GM18517 (cell line): ENCODE measurements around the gene DGKB.
"Not testable (repeated sequence)": the region's sequence is repeated elsewhere in the genome, so short reads cannot be mapped to it uniquely, and the experiment has no call there.

Experiments used
- ATAC-seq: cut with Tn5 transposase; IDR thresholded peaks from one replicate; pipeline ENCODE4 v1.9.1; 2021; ENCODE audit warnings: mild to moderate bottlenecking, moderate library complexity; ENCODE audit not compliant: unreplicated experiment

Gene DGKB

DNA sequence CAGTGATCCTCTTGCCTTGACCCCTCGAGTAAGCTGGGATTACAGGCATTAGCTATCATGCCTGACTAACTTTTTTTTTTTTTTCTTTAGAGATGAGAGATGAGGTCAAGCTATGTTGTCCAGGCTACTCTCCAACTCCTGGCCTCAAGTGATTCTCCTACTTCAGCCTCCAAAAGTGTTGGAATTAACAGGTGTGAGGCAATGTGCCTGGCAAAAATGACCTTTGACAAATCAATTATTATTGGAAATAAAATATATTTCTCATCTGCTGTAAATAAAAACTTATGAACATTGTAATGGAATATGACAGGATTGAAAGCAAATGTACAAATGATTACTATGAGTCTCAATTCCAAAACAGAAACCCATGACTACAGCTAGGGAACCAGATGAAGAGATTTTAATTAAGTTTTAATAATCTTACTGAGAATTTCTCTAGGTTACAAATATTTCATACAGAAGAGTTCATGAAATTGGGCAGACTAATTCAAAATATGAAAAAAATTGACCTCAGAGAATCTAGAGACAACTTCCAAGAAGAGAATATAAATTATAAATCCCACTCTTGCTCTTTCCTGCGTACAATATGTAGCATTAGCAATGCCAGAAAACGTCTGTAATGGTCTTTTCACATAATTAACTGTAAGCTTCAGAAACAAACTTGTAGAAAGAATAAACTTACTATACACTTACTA lies 414.7 kb downstream of the DGKB start:
- ATAC-seq: no peak

DNA sequence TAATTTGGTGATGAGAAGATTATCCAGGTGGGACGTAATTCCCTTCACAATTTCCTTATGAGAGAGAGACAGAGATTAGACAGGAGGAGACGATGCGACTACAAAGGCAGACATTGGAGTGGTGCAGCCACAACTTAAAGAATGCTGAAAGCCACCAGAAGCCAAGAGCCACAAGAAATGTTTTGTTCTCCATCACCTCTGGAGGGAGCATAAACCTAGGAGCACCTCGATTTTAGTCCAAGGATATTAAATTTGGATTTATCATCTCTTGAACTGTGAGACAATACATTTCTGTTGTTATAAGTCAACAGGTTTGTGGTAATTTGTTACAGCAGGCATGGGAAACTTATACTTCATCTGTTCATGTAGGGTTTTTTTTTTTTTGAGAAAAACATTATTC lies 418.9 kb downstream of the DGKB start:
- no peak for ATAC-seq

DNA sequence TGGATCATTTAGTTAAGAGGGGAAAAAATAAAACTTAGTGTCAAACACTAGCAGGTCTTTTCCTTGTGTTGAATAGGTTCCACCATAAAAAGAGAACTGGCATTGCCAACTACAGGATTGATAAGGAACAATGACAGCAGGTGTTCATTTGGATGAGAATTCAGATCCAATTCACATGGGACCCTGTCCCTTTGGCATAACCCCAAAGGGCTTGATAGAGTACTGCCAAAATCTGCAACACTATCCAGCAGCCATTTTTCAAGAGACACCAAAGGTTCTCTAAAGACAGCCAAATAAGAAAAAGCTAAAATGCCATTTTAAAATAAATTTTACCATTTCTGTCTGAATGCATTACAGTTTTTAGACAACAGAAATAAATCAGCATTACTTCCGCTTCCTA lies 422.3 kb downstream of the DGKB start:
- no peak for ATAC-seq

DNA sequence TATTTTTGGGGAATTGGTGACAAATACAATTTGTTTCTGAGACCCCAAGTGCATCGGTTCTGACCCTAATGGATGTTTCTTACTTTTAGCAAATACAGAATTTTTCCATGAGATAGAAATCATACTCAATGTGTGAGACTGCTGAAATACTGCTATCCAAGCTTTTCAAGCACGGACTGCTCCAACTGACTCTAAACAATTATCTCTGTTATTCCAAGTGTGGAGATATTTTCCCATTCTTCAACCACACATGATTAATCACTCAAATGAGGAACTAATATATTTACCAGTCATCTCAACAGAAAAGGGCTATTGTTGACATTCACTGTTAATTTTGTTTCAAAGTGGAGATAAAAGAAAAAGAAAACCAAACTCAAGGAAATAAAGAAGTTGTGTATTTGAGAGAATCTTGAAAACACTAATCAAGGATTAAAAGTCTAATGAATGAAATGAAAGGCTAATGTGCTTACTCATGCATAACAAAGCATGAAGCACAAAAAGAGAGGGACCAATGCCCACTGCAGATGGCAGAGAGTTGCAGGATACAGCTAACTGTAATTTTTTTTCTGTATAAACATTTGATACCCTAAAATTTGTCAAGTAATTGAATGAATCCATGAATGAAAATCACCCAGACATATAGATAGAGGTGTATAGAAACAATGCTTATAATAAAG lies 423.6 kb downstream of the DGKB start:
- no peak for ATAC-seq

DNA sequence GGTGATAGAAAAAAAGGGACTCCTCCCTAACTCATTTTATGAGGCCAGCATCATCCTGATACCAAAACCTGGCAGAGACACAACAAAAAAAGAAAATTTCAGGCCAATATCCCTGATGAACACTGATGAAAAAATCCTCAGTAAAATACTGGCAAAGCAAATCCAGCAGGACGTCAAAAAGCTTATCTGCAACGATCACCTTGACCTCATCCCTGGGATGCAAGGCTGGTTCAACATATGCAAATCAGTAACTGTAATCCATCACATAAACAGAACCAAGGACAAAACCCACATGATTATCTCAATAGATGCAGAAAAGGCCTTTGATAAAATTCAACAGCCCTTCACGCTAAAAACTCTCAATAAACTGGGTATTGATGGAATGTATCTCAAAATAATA lies 440.8 kb downstream of the DGKB start:
- ATAC-seq: not testable (repeated sequence)

DNA sequence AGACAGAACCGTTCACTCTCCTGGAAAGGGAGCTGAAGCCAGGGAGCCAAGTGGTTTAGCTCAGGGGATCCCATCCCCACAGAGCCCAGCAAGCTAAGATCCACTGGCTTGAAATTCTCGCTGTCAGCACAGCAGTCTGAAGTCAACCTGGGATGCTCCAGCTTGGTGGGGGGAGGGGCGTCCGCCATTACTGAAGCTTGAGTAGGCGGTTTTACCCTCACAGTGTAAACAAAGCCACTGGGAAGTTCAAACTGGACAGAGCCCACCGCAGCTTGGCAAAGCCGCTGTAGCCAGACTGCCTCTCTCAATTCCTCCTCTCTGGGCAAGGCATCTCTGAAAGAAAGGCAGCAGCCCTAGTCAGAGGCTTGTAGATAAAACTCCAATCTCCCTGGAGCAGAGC lies 443.7 kb downstream of the DGKB start:
- ATAC-seq: not testable (repeated sequence)

DNA sequence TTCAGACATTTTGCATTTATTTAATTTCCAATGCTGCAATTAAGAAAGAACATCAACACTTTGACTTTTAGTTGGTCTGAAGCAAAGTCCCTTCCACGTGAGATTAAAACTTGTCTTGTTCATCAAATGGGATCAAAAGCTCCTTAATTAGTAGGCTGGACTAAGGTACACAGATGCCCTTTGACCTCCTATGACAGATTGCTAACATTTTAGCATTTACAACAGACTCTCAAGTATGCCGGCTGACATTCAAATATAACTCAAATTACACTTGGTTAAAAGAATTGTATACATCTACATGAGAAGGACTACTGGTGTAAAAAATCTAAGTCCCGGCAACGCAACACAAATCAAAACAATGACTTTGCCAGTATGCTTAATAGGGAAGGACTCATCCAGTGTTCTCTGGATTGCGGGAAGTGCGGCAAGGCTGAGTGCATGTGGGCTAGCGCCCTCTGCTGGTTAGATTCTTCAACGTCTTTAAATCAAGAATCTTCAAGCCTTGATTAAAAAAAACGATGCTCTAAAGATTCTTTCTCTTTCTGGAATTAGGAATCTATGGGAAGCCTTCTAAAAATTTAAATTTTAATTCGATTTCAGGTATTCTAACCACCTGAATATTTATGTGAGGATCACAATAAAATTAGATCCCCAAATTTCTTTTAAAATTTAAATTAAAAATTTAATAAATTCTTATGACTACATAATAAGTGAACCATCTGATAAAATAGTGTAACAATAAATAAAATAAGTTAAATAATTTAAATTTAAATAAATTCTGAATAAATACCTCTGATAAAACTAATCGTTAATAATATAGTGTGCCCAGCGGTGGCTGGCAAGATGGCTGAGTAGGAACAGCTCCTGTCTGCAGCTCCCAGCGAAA lies 444.7 kb downstream of the DGKB start:
- no peak for ATAC-seq

DNA sequence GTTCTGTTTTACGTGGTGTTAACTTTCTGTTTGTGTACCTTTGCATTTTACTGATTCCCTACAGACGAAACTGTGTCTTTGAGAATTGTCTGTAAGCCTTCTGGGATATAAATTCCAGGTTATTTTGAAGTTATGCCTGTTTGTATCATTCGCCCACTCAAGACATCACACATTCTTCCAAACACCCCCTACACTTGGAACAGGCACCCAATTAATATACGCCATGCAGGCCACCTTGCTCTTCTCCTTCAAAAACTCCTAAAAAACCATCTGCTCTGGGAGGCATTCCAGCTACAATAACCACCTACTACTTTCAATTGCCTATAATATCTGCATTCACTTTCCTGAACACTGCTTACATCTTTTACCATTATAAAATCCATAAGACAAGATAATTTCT lies 453.3 kb downstream of the DGKB start:
- no peak for ATAC-seq

DNA sequence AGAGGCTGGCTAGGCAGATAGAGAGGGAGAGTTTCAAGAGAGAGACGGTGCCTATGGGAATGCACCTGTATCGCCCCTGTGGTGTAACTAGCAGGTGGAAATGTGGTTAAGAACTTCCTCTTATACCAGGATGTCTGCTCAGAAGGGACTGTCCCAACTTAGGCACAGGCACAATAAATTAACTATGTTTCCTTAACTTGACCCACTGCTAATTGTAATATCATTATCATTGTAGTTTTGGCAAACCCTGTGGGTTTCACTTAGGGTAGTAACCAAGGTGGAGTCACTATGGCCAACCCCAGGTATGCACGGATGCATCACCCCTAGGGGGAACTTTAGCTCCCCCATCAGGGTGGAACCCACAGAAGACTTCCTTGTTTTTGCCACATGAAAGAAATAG lies 455.7 kb downstream of the DGKB start:
- no peak for ATAC-seq

DNA sequence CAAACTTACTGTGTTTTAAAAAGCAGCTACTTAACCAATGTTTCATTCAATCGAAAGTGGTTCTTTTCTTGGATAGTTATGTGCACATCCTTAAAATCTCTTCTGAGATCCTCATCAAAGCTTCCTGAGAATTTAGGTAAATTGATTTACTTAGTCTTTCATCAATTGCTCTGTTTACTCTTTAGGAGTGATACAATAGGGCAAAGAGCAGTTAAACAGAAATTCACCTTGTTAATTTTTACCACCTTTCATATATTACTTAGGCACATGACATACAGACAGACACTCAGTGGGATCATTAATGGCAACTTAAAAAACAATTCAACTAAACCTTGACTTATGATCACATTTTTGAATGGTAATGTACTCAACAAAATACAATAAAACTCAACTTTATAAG lies 456.3 kb downstream of the DGKB start:
- no peak for ATAC-seq

DNA sequence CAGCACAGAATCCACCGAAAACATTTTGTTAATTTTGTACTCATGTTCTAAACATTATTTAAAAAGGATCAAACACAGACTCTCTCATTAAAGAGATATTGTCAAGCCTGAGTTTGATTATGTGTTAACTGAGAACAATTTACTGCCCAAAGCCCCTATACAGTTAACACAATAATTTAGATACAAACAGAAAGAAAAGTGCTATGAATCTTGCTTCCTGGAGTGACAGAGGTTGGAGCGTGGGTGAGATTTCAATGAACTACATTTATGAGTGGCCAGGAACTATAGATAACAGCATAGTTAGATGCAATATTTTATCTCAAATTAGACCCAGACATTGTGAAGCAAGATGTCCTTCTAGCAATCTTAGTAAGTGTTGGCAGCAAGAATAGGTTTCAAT lies 464.2 kb downstream of the DGKB start:
- no peak for ATAC-seq

DNA sequence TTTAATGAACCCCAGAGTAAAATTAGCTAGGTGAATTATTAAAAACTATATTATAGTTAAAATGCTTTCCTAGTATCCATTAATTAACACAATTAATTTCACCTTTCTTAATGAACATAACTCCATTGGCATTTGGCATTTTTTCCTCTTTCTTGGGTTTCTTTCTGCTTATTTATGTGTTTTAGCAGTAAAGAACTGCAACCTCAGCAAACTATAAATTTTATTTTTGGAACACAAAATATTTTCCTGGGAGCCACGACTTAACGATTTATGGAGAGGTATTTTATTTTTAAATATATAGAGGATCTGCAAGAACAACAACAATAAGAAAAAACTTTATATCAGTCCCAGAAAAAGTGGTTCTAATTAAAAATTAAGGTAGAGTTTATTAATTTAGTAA lies 465.7 kb downstream of the DGKB start:
- ATAC-seq: no peak

DNA sequence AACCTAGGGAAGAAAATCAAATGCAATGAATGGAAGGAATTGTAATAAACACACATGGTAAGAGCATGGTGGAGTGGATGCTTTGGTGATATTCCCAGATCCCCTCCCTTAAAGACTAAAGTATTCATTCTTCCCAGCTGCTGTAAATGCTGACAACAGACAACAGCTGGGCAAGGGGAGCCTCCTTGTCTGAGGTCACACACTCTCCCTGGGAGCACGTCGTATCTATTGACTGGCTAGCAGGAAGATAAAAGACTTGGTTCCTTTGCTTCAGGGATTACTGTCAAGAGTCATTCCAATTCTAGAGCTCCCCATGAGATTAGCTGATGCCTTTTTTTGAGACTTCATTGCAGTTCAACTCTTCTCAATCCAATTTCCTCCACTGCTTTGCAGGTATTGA lies 469.6 kb downstream of the DGKB start:
- no peak for ATAC-seq

DNA sequence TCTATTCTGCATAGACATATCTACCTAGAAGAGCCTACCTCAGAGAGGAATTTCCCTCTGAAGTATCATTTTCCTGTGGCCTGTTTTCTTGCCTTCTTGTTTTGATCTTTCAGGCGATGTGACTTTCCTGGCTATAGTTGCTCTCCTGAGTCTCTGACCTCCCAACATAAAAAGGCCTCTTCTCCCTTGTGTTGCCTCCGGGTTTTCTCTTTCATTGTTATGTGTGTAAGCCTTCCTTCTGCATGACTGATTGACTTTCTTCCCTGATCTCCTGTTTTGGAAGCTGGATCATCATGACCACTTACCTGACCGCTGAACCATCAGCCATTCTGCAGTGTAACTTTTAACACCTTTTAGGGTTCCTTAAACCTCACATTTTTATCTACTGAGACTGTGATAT lies 471.6 kb downstream of the DGKB start:
- no peak for ATAC-seq

DNA sequence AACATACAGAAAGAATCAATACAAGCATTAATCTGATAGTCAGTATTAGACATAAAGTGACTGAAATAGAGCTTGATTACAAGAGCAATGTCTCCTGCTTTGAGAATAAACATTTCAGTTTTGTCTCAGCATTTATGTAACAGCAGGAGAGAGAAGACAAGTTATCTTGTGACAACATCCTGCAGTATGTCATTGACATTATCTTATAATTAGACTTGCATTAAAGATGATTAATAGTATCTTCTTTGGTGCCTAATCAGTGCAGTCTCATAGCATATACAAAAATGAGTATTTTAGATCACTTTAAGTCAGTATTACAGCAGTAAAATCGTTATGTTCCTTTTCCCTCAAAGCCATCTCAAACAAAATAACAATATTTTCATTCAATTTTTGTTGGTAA lies 477.0 kb downstream of the DGKB start:
- ATAC-seq: no peak

DNA sequence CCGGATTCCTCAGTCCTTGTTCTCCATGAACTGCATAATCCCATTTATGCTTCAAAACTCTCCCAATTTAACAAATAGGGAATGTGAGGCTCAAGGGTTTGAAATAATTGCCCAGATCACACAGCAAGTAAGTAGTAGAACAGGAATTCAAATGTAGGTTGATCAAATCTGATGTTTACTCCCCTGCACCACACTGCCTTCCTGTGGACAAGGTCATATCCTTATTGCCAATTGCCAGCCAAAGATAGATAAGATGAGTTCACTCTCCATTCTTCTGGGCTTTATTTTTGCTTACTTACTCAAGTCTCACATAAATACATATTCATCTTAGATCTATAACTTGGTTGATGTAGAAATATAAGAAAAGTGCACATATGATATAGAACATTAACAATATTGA lies 477.9 kb downstream of the DGKB start:
- no peak for ATAC-seq

DNA sequence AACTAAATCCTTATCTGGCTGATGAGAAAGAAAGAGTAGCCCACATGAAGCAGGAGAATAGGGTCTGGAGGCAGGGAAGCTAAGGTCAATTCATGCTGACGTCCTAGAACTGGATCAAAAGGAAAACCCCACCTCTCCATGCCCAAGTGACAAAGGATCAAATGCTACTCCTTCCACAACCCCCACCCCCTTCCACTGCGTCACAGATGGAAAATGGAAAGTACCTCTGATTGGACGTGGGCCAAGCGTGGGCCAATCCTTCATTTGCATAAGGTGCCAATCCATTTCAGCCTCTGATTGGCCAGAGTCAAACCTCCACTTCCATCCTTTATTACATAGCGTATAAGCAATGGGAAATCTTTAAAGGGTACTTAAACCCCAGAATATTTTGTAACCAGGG lies 481.8 kb downstream of the DGKB start:
- no peak for ATAC-seq

DNA sequence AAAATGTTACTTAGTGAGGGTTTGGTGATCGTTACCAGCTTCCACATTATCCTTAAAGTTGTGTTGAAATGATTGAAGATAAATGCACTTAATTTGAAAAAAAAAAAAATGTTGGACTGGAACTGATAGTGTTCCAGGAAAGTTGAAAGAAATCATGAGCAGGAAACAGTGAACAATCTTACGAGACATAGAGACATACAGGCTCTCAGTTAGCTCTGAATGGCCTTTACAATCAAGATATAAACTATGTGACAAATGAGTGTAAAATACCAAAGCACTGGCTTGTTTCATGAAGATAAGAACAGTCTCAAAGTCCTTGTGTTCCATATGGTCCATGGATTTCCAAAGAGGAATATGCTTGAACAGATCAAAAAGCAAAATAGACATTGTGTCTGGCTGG lies 483.0 kb downstream of the DGKB start:
- no peak for ATAC-seq

DNA sequence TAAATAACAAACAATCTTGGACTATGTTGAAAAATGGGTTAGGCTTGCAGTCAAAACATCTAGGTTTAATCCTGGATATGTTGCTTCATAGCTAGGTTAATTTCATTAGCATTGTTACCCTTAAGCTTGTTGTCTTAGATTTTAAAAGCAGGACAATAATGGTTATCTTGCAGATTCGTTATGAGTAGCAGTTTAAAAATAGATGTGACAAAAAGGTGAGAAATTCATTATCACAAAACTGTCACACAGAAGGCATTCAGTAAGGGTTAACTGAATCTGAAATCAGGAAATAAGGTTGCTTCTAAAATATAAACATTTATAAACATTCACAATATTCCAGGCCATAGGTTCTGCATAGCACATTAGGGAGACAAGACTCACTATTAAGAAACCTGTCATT lies 483.9 kb downstream of the DGKB start:
- ATAC-seq: no peak

DNA sequence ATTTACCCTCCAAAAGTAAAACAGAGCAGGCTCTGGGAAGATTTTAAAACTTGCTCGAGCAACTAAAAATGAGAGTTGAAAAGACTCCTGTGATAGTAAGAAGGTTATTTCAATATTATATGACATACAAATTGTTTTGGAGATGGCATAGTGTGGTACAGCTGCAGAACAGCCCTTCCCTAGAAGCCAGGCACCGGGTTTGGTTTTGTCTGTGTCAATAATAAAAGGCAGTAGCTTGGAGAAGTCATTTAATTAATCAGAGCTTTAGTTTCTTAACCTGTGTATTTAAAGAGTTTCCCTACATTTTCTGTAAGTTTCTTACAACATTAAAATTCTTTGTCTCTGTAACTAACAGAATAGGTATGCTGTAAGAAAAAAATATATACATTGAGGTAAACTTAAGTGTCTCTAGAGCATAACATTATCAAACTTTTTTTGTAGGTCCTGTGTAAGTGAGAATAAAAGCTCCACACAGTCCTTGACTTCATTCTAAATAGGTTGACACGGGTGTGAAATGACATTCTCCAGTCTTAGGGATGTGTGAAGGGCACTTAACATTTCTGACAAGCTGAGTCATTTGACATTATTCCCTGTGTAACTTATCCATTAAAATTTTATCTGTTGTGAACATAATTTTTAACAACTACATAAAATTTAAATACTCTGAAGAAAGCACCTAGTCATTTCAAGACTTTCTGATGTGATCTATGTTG lies 488.1 kb downstream of the DGKB start:
- no peak for ATAC-seq
